Measurements from ENCODE around the gene VAMP1. TPM values are rescaled to one million over a fixed set of nuclear protein-coding genes. Genes with fewer than 3 reads are reported as not detected.
A peak's percentile ranks its signal among the peaks of the same experiment; 100 is the strongest.
"Not testable (repeated sequence)": the region's sequence is repeated elsewhere in the genome, so short reads cannot be mapped to it uniquely, and the experiment has no call there.

The VAMP1 gene
- 0.51 and 4.1 TPM in 2 replicates for total RNA-seq

GRCh38 chr12:6470375-6471163, at the start of gene VAMP1:
Gene VAMP1, minus strand, starts transcription at chr12:6470677. Its CDS starts 146 bp downstream, at chr12:6470531.
- DNase-seq, result peak; percentile 97

- no peak for DNase-seq
Measured at GRCh38 chr12:6520186-6520585, 49.7 kb upstream of the VAMP1 start.

GRCh38 chr12:6508087-6508486, 37.6 kb upstream of the VAMP1 start:
- DNase-seq, result no peak

- no peak for DNase-seq
Measured at GRCh38 chr12:6507102-6507998, 36.9 kb upstream of the VAMP1 start.

- no peak for DNase-seq
Measured at GRCh38 chr12:6500466-6500865, 30.0 kb upstream of the VAMP1 start.

- DNase-seq, result peak; percentile 18
Measured at GRCh38 chr12:6497291-6497690, 26.8 kb upstream of the VAMP1 start.

- no peak for DNase-seq
Measured at GRCh38 chr12:6494968-6495367, 24.5 kb upstream of the VAMP1 start.

- no peak for DNase-seq
Measured at GRCh38 chr12:6494258-6494743, 23.8 kb upstream of the VAMP1 start.

GRCh38 chr12:6493497-6494257, 23.2 kb upstream of the VAMP1 start, which contains the start of gene NCAPD2:
Gene NCAPD2, plus strand, starts transcription at chr12:6494102. Its CDS starts 997 bp downstream, at chr12:6495099.
- peak; percentile 97 for DNase-seq

GRCh38 chr12:6492838-6493496, 22.5 kb upstream of the VAMP1 start, which contains the start of gene MRPL51:
Gene MRPL51, minus strand, starts transcription at chr12:6493262. Its CDS starts 126 bp downstream, at chr12:6493136.
- DNase-seq, result peak; percentile 95

- DNase-seq, result not testable (repeated sequence)
Measured at GRCh38 chr12:6490673-6491072, 20.2 kb upstream of the VAMP1 start.

GRCh38 chr12:6489449-6489848, 19.0 kb upstream of the VAMP1 start:
- no peak for DNase-seq

GRCh38 chr12:6488240-6488639, 17.8 kb upstream of the VAMP1 start:
- no peak for DNase-seq

GRCh38 chr12:6478416-6478815, 7.9 kb upstream of the VAMP1 start:
- no peak for DNase-seq

- DNase-seq, result not testable (repeated sequence)
Measured at GRCh38 chr12:6477601-6478377, 7.3 kb upstream of the VAMP1 start.

GRCh38 chr12:6476489-6476888, 6.0 kb upstream of the VAMP1 start:
- no peak for DNase-seq

- DNase-seq, result not testable (repeated sequence)
Measured at GRCh38 chr12:6475233-6475975, 4.9 kb upstream of the VAMP1 start.

- DNase-seq, result no peak
Measured at GRCh38 chr12:6472491-6472890, 2.0 kb upstream of the VAMP1 start.

- no peak for DNase-seq
Measured at GRCh38 chr12:6471989-6472360, 1.5 kb upstream of the VAMP1 start.
